ENCODE results near the gene NEUROG1. TPM values are rescaled to one million over a fixed set of nuclear protein-coding genes. Genes with fewer than 3 reads are reported as not detected.

The NEUROG1 gene
- total and polyA plus RNA-seq, 2 of the 13 experiments (the other 11 are each of a cell fraction or from before 2014, with no cell fraction given), result not detected

GRCh38 chr5:135541807-135542502, 6.2 kb upstream of the NEUROG1 start:
- CTCF ChIA-PET (ENCODE audit: low intra/inter-chr PET ratio, low total read pairs), result no interaction called here
- WGBS (ENCODE audit: low lambda C conversion rate), result 30% methylated on average over 10 of the region's 11 CpGs

GRCh38 chr5:135539430-135540005, 3.8 kb upstream of the NEUROG1 start:
- no peak overlapping the region for H3K9ac ChIP-seq (ENCODE audit: insufficient read depth, low read depth, low read length)
- no peak overlapping the region for H3K4me2 ChIP-seq (ENCODE audit: low read depth, low read length)
- DNase-seq (ENCODE audit: low spot score), result no peak
- ATAC-seq, result no peak
- POLR2A ChIA-PET, result no interaction called here
- no TSS peak for BruUV-seq (replicated peaks)
- intact Hi-C loops (cut with micrococcal nuclease; ENCODE audit: unreplicated experiment) (no loop called here), in situ Hi-C loops (cut with HindIII; ENCODE audit: extremely low pct_ligation_motif_present, low pct_unique_long_range_greater_than_20kb) (no loop called here)
- no peaks in the 10 kb centered on the region for H3K9me3 ChIP-seq (ENCODE audit: low read length)
- no peak overlapping the region for H3K4me3 ChIP-seq (replicated peaks in 1 of 3; ENCODE audit: insufficient read depth in 1 of 3, low read depth in 2 of 3, low read length in 3 of 3)
- H2AFZ ChIP-seq (ENCODE audit: low read length), result no peak overlapping the region
- FAIRE-seq, result no peak
- no peaks in the 10 kb centered on the region for H3K36me3 ChIP-seq (replicated peaks in 1 of 2; ENCODE audit: control insufficient read depth in 1 of 2, insufficient read depth in 2 of 2, low read length in 2 of 2)
- no peak overlapping the region for H3K27ac ChIP-seq (ENCODE audit: extremely low read length, insufficient read depth, low read length)
- WGBS (ENCODE audit: low lambda C conversion rate), result 0% methylated on average over 4 of the region's 4 CpGs
- no peaks in the 10 kb centered on the region for H3K4me1 ChIP-seq (ENCODE audit: insufficient read depth, low read length)
- no peaks in the 10 kb centered on the region for H3K79me2 ChIP-seq (ENCODE audit: insufficient read depth, low read length)
- H4K20me1 ChIP-seq (ENCODE audit: insufficient read depth, low read length), result no peaks in the 10 kb centered on the region
- CTCF ChIA-PET (ENCODE audit: low intra/inter-chr PET ratio, low total read pairs), result no interaction called here
- H3K27me3 ChIP-seq (ENCODE audit: control insufficient read depth in 1 of 2, insufficient read depth in 2 of 2, low read length in 2 of 2), result peaks cover 6 to 37% of the 10 kb centered on the region in 2 experiments; a peak in 4 of 5 replicates
- TF ChIP-seq FOXO1 (CRISPR knock-in tag; IDR thresholded peaks at IDR 0.05) (no peak), ZNF142 (CRISPR knock-in tag; IDR thresholded peaks at IDR 0.05) (no peak), ARHGAP35 (CRISPR knock-in tag; IDR thresholded peaks at IDR 0.05; ENCODE audit: borderline replicate concordance) (no peak), GPN1 (CRISPR knock-in tag; IDR thresholded peaks at IDR 0.05; ENCODE audit: borderline replicate concordance) (no peak), ZNF503 (CRISPR knock-in tag; IDR thresholded peaks at IDR 0.05) (no peak)

More at GRCh38 chr5:135541807-135542502, 6.2 kb upstream of the NEUROG1 start:
- H3K36me3 ChIP-seq (replicated peaks in 1 of 2; ENCODE audit: control insufficient read depth in 1 of 2, insufficient read depth in 2 of 2, low read length in 2 of 2), result no peaks in the 10 kb centered on the region
- H4K20me1 ChIP-seq (ENCODE audit: insufficient read depth, low read length), result no peaks in the 10 kb centered on the region
- TF ChIP-seq IKZF5 (CRISPR knock-in tag; IDR thresholded peaks at IDR 0.05), result no peak
- DNase-seq (ENCODE audit: low spot score) (no peak), FAIRE-seq (no peak), ATAC-seq (no peak)
- H3K4me1 ChIP-seq (ENCODE audit: insufficient read depth, low read length), result no peaks in the 10 kb centered on the region
- no peaks in the 10 kb centered on the region for H3K79me2 ChIP-seq (ENCODE audit: insufficient read depth, low read length)
- BruUV-seq (replicated peaks), result no TSS peak
- intact Hi-C loops (cut with micrococcal nuclease; ENCODE audit: unreplicated experiment), result no loop called here
- H3K27ac ChIP-seq (ENCODE audit: extremely low read length, insufficient read depth, low read length), result no peak overlapping the region
- H3K9me3 ChIP-seq (ENCODE audit: low read length), result no peaks in the 10 kb centered on the region
- H3K27me3 ChIP-seq (ENCODE audit: control insufficient read depth in 1 of 2, insufficient read depth in 2 of 2, low read length in 2 of 2), result peaks cover 2 to 29% of the 10 kb centered on the region in 2 experiments; a peak in 4 of 5 replicates
- in situ Hi-C loops (cut with HindIII; ENCODE audit: extremely low pct_ligation_motif_present, low pct_unique_long_range_greater_than_20kb), result no loop called here
- H3K4me3 ChIP-seq (replicated peaks in 1 of 3; ENCODE audit: insufficient read depth in 1 of 3, low read depth in 2 of 3, low read length in 3 of 3), result no peak overlapping the region
- H3K4me2 ChIP-seq (ENCODE audit: low read depth, low read length), result no peak overlapping the region
- POLR2A ChIA-PET, result no interaction called here
- H3K9ac ChIP-seq (ENCODE audit: insufficient read depth, low read depth, low read length), result no peak overlapping the region
- H2AFZ ChIP-seq (ENCODE audit: low read length), result no peak overlapping the region
